MM.1S (cell line): ENCODE data around the gene GRAP.

ENCODE experiments used
- DNase-seq: peaks from one replicate; pipeline ENCODE4 v3.0.0-alpha.2; 2015
- H2AFZ ChIP-seq: fragments of 300-600 bp; sonication (generic); 2 replicates; pipeline ENCODE4 v1.6.0; 2016; ENCODE audit warnings: antibody characterized with exemption, low read length
- H3F3A ChIP-seq: fragments of 300-600 bp; sonication (generic); 2 replicates; pipeline ENCODE4 v1.6.1; 2016; ENCODE audit warnings: mild to moderate bottlenecking, antibody characterized with exemption, low read length, moderate library complexity, mixed read lengths; ENCODE audit not compliant: insufficient read depth
- H3K27ac ChIP-seq: fragments of 300-600 bp; sonication (generic); 2 replicates; pipeline ENCODE4 v1.5.1; 2016; ENCODE audit warnings: mild to moderate bottlenecking, low read length
- H3K27me3 ChIP-seq: fragments of 300-600 bp; sonication (generic); replicated peaks from 2 replicates; pipeline ENCODE4 v1.6.0; 2016; ENCODE audit warnings: low read length; ENCODE audit not compliant: insufficient read depth
- H3K36me3 ChIP-seq: fragments of 300-600 bp; sonication (generic); replicated peaks from 2 replicates; pipeline ENCODE4 v1.6.1; 2016; ENCODE audit warnings: mild to moderate bottlenecking, low read length, mixed read lengths; ENCODE audit not compliant: insufficient read depth
- H3K4me1 ChIP-seq: fragments of 300-600 bp; sonication (generic); 2 replicates; pipeline ENCODE4 v1.6.1; 2016; ENCODE audit warnings: low read length, mixed read lengths
- H3K4me2 ChIP-seq: fragments of 300-600 bp; sonication (generic); 2 replicates; pipeline ENCODE4 v1.6.0; 2016; ENCODE audit warnings: low read depth, low read length
- H3K4me3 ChIP-seq: fragments of 300-600 bp; sonication (generic); 2 replicates; pipeline ENCODE4 v1.5.1; 2016; ENCODE audit warnings: low read length, mixed read lengths
- H3K79me2 ChIP-seq: fragments of 300-600 bp; sonication (generic); 2 replicates; pipeline ENCODE4 v1.6.1; 2016; ENCODE audit warnings: mixed run types, low read length, mixed read lengths
- H3K9ac ChIP-seq: fragments of 300-600 bp; sonication (generic); 2 replicates; pipeline ENCODE4 v1.6.1; 2016; ENCODE audit warnings: low read length, mixed read lengths
- H3K9me2 ChIP-seq: fragments of 300-600 bp; sonication (generic); replicated peaks from 2 replicates; pipeline ENCODE4 v1.6.1; 2016; ENCODE audit warnings: mild to moderate bottlenecking, low read length, mixed read lengths; ENCODE audit not compliant: insufficient read depth
- H3K9me3 ChIP-seq: fragments of 300-600 bp; sonication (generic); replicated peaks from 2 replicates; pipeline ENCODE4 v1.6.1; 2016; ENCODE audit warnings: mild to moderate bottlenecking, low read length, mixed read lengths; ENCODE audit not compliant: insufficient read depth
- H4K20me1 ChIP-seq: fragments of 300-600 bp; sonication (generic); 2 replicates; pipeline ENCODE4 v1.6.1; 2016; ENCODE audit warnings: mild to moderate bottlenecking, low read length, moderate library complexity, mixed read lengths; ENCODE audit not compliant: insufficient read depth
- CTCF ChIP-seq: fragments of 300-600 bp; sonication (generic); IDR thresholded peaks from 2 replicates; pipeline ENCODE4 v1.5.1; 2016; ENCODE audit warnings: antibody characterized with exemption, low read length, mixed read lengths
- EZH2 ChIP-seq: fragments of 300-600 bp; sonication (generic); optimal IDR thresholded peaks from 2 replicates; pipeline ENCODE3; 2017; ENCODE audit warnings: low read depth, mild to moderate bottlenecking, antibody characterized with exemption, low read length, mixed read lengths
- EZH2phosphoT487 ChIP-seq: fragments of 300-600 bp; sonication (generic); IDR thresholded peaks from 2 replicates; pipeline ENCODE4 v1.6.1; 2018; ENCODE audit warnings: antibody characterized with exemption, low read length

The GRAP gene

GRCh38 chr17:19001907-19002590, 44.7 kb downstream of the GRAP start:
- Histone ChIP-seq H3K4me2 (0 out of 2 replicates have a peak overlapping the region, but pooled peaks have one; percentile 86), H4K20me1 (no peaks in the 10 kb centered on the region; the same call in 1 of the 2 replicates), H3K4me3 (no peak overlapping the region), H3K27ac (no peak overlapping the region), H3K79me2 (peaks cover 27% of the 10 kb centered on the region), H2AFZ (no peak overlapping the region), H3K36me3 (no peaks in the 10 kb centered on the region), H3K9me2 (no peaks in the 10 kb centered on the region), H3K9me3 (no peaks in the 10 kb centered on the region), H3K9ac (no peak overlapping the region), H3K4me1 (peaks cover 13% of the 10 kb centered on the region), H3K27me3 (no peaks in the 10 kb centered on the region), H3F3A (peaks cover 11% of the 10 kb centered on the region; the same call in 1 of the 2 replicates)
- DNase-seq: no peak
- TF ChIP-seq CTCF: no peak
- TF ChIP-seq EZH2phosphoT487: no peak
- TF ChIP-seq EZH2: no peak

DNA sequence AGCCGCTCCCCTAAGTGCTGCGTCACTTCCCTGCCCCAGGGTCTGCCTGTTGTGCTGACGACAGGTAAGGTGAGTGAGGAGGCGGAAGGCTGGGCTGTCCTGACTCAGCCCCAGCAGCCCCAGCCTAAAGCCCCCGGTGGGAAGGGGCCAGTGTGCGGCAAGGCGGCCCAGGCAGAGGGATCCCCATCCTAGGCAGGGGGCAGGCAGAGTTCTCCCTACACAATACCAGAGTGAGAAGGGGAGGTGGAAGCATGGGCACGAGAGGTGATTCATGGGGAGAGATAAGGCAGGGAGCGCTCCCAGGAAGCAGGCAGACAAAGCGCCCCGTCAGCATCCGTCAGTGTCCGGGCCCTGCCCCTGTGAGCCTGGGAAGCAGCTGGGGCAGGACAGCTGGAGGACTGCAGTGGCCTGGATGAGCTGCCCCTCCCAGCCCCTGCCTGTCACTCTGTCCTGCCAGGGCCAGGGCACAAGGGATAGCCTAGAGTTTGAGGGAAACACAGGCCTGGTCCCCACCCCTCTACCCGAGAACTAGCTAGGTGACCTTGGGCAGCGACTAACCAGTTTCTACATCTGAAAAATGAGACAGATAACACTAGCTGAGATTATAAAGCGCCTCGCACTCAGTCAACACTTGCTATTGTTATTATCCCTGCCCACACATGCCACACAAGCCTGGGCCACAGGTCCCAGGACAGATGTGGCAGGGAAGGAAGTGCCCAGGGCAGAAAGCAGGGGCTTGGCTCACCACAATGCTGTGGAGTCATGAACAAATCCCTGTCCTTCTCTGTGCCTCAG, 46.0 kb downstream of the GRAP start:
- peaks cover 11% of the 10 kb centered on the region; the same call in 1 of the 2 replicates for H3F3A ChIP-seq
- no peak for TF ChIP-seq EZH2
- TF ChIP-seq EZH2phosphoT487: no peak
- no peak for TF ChIP-seq CTCF
- no peak overlapping the region for H3K4me3 ChIP-seq
- no peaks in the 10 kb centered on the region for H3K36me3 ChIP-seq
- no peak overlapping the region for H2AFZ ChIP-seq
- no peaks in the 10 kb centered on the region; the same call in 1 of the 2 replicates for H4K20me1 ChIP-seq
- H3K4me2 ChIP-seq: no peak overlapping the region
- no peaks in the 10 kb centered on the region for H3K27me3 ChIP-seq
- peaks cover 37% of the 10 kb centered on the region for H3K79me2 ChIP-seq
- no peaks in the 10 kb centered on the region for H3K9me2 ChIP-seq
- H3K27ac ChIP-seq: no peak overlapping the region
- no peak for DNase-seq
- H3K4me1 ChIP-seq: peaks cover 13% of the 10 kb centered on the region
- no peaks in the 10 kb centered on the region for H3K9me3 ChIP-seq
- H3K9ac ChIP-seq: no peak overlapping the region

DNA sequence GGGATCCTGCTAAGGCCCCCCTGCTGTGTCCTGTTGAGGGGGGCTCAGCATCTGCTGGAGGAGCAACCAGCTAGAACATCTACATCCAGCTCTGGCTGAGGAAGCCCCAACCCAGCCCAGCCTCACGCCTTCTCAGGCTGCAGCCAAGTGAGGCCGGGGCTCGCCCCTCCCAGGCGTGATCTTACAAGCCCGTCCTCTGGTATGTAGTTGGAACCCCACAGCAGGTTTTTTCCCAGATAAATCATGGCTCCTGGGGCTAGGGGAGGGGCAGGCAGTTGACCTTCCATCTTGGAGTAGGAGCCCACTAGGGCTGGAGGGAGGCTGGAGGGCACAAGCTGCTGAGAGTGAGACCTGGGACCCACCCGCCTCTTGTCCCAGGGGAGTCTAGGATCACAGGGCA, 46.8 kb downstream of the GRAP start:
- H3K4me1 ChIP-seq: peaks cover 10% of the 10 kb centered on the region
- no peaks in the 10 kb centered on the region for H3K9me3 ChIP-seq
- H2AFZ ChIP-seq: no peak overlapping the region
- TF ChIP-seq CTCF: no peak
- TF ChIP-seq EZH2: no peak
- no peak for TF ChIP-seq EZH2phosphoT487
- no peak overlapping the region for H3K4me2 ChIP-seq
- H4K20me1 ChIP-seq: no peaks in the 10 kb centered on the region; the same call in 1 of the 2 replicates
- no peaks in the 10 kb centered on the region for H3K9me2 ChIP-seq
- peaks cover 41% of the 10 kb centered on the region for H3K79me2 ChIP-seq
- no peaks in the 10 kb centered on the region for H3K27me3 ChIP-seq
- 0 out of 2 replicates have a peak, but pooled peaks cover 2% of the 10 kb centered on the region for H3F3A ChIP-seq
- no peak for DNase-seq
- no peak overlapping the region for H3K27ac ChIP-seq
- H3K4me3 ChIP-seq: no peak overlapping the region
- H3K36me3 ChIP-seq: no peaks in the 10 kb centered on the region
- no peak overlapping the region for H3K9ac ChIP-seq
